OCI-LY3 (cell line): ENCODE measurements around the gene KRTAP5-2.

Experiments
- CTCF ChIP-seq: fragments of 200-600, 300-600 bp; sonication (generic); IDR thresholded peaks from 2 replicates; pipeline ENCODE4 v1.5.1; 2014; ENCODE audit warnings: antibody characterized with exemption, low read length, low read depth
- EZH2phosphoT487 ChIP-seq: fragments of 200-600 bp; shearing (Covaris generic); IDR thresholded peaks from 2 replicates; pipeline ENCODE4 v1.6.1; 2018; ENCODE audit warnings: antibody characterized with exemption, mixed run types, low read depth

- TF ChIP-seq CTCF (no peak), EZH2phosphoT487 (no peak)
Observed at GRCh38 chr11:1598816-1599215, 722 bp upstream of the KRTAP5-2 start.
